GM11168 (cell line): ENCODE results near the gene DCN.
"Not testable (repeated sequence)": the region's sequence is repeated elsewhere in the genome, so short reads cannot be mapped to it uniquely, and the experiment has no call there.

Source experiments
- in situ Hi-C: fragments of 300-500 bp; cut with MboI; formaldehyde crosslinking; loops from one replicate; pipeline ENCODE4 v1.12.0; 2022; ENCODE audit warnings: low sequenced_read_pairs; ENCODE audit not compliant: unreplicated experiment

Gene DCN, protein sequence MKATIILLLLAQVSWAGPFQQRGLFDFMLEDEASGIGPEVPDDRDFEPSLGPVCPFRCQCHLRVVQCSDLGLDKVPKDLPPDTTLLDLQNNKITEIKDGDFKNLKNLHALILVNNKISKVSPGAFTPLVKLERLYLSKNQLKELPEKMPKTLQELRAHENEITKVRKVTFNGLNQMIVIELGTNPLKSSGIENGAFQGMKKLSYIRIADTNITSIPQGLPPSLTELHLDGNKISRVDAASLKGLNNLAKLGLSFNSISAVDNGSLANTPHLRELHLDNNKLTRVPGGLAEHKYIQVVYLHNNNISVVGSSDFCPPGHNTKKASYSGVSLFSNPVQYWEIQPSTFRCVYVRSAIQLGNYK

DNA sequence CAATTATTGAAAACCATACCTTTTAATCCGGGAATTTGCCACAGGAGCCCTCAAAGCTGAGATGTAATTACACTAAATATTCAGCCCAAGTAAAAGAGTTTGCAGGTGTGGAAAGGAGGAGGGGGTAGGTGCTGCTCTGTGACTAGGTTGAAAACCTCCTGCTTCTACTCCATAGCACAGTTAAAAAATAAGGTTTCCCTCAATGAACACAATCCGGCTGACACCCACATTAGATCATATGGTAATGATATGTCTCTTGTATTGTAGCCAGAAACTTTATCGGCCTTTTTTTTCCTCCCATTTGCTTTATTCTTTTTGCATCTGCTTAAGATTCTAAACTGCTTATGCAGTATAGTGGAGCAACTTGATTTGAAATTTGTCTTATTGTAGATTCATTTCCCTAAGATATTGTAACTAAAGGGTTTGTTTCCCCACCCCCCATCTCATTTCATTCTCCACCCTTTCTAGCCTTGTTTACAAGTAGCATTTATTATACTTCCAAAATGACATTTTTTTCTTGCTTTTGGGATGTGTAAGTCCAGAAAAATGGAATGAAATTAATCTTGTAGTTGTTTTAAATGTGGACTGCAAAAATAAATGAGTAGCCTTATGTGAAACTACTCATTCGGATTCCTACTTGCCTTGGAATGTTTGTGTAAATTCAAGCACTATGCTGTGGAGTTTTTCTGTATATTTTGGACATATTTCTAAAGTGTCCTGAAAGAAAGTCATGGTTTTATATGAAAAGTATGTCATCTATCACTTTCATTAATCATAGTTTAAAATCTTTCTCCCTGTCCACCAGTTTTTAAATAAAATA lies at the start of gene DCN:
DCN (minus strand) TSS at position 182 of the 820 bp plus-strand sequence. CDS start 4,265 bp downstream, outside the sequence.
- in situ Hi-C loops, result no loop called here

DNA sequence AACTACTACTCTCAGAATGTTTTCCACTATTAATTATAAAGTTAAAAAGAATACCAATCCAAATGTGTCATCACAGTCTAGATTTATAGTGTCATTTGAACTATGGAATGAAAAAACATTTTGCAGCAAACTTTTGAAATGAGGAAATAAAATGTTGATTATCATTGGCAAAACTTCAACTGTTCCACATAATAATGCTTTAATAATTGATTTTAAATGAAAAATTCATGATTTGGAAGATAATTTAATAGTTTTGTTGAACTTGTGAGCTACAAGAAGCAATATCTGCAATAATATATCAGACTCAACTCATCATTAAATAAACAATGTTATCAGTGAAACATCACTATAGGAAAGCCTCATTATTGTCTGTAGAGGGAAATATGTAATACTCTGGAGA lies 48.2 kb upstream of the DCN start:
- in situ Hi-C loops, result no loop called here

DNA sequence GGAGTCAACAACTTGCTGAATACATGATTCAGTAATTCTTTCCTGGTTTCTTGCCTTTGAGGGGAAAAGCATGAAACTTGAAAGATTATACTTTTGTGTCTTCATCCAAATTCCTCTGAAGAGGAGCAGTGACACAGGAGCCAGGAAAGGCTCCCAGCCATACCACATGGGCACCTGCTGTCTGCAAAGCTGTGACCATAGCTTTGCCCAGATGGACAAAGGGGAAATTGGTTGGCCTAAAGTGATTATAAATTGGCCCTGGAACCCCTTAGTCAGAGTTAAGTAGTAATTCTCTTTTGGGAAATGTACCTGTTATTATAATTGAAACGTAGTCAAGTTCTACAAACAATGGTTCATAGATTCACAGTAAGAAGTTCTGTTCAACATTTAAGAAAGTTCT lies 44.3 kb upstream of the DCN start:
- in situ Hi-C loops, result no loop called here

DNA sequence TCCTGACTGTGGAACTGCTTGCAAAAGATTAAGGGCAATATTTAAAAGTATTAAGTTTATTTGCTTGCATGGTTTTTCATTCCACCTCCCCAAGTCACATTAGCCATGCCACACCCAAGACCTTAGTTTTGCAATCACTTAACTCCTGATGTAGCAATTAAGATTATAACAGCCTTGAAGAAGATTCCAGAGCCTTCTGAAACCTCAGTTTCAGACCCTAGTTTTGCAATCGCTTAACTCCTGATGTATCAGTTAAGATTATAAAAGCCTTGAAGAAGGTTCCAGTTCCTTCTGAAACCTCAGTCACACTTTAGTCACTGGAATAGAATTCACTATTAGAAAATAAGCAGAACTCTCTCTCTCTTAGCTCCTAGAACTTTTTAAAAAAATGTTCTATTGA lies 42.7 kb upstream of the DCN start:
- in situ Hi-C loops, result no loop called here

DNA sequence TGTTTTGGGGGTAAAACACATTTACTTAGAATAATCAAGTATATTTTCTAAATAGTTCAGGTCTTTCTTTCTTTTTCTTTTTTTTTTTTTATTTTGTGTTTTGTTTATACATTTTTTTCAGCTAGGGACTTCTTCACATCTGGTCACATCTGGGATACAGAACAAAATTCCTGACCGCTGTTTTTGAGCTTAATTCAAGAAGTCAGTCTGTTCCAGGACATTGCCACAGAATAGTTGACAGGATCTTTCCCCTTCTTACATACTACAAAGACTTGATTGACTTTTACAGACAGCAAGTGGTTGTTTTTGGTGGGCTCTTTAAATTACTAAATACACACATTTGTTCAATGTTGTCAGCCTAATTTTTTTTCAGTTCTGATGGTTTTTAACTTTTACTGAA lies 41.8 kb upstream of the DCN start:
- in situ Hi-C loops, result no loop called here

DNA sequence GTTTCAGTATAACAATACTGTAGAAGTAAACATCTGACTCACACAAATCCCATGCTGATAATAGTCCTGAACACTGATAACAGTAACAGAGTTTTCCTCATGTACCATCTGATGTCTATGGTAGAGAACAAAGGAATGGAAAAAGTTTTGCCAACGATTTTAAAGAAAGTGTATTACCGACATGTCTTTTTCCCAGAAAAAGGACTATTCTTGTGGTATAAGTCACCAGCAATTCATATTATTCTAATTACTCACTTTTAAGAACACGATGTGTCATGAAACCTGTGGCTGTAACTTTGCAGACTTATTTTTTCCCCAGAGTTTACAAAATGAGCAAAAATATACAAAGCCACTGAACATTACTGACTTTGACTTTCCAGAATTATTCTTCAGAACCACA lies 40.1 kb upstream of the DCN start:
- in situ Hi-C loops, result no loop called here

DNA sequence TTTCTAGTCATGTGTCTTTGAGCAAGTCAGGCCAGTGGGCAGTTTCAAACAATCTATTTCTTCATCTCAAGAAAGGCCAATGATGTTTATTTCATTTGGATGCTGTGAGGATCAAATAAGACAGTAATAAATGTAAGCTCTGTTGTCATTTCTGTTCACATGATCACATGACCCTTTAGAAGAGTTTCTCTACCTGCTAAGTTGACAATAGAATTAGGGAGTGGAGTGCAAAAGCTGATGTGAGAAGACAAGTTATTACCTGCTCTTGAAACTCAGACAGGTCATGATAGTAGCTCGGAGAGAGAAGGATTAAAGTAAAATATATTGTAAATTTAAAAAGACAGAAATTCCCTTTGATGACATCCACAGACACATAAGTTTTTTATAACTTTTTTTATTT lies 37.3 kb upstream of the DCN start:
- in situ Hi-C loops, result no loop called here

DNA sequence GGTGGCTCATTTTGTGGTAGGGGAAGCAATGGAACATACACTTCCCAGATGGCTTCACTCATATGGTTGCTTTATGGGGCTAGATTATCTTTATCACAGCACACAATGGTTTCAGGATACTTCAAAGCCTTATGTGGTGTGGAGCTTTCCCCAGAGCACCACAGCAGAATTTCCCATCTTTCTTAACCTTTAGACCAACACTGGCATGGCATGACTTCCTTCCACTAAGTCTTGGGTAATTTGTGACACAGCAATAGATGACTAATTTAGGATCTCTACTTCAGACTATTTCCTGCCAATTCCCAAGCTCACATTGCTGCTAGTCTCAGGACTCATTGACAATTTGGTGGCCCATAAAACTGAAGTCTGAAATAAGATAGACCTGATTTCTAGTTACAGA lies 36.9 kb upstream of the DCN start:
- in situ Hi-C loops, result no loop called here

DNA sequence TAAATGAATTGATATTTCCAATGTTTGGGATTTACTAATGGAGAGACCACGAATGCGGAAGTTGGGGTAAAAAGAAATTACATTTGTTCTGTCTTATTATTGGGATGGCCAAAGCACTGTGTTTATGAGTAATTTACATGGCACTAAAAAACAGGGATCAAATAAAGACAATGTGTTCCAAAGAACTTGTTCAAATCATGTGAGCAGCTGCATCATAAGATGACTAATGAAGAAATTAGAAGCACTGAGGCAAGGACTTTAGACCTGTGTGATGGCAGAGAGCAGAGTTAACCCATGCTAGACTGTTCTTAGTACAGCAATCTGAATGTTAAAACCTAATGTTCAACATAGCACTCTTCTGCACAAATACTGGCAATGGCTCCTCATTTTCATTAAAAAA lies 34.3 kb upstream of the DCN start:
- in situ Hi-C loops, result no loop called here

DNA sequence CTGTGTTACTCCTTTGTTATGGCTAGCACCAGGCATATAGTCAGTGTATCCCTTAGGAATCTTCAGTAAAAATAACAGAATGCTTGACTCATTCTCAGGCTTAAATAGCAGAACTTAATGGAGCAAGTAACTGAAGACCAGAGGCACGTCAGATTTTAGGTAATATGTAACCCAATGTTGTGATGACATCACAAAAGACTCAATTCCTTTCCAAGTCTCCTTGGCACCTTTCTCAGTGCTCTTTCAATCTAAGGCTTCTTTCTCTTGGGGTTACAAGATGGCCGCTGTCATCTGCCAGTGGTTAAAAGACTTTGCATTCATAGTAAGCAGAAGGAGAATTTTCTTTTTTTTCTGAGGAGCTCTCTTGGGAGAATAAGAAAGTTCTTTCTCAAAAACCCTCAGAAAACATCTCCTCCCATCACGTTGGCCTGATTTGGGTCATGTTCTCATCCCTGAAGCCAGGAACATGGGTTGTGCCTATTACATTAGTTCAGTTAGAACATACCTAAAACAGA lies 33.4 kb upstream of the DCN start:
- in situ Hi-C loops, result no loop called here

DNA sequence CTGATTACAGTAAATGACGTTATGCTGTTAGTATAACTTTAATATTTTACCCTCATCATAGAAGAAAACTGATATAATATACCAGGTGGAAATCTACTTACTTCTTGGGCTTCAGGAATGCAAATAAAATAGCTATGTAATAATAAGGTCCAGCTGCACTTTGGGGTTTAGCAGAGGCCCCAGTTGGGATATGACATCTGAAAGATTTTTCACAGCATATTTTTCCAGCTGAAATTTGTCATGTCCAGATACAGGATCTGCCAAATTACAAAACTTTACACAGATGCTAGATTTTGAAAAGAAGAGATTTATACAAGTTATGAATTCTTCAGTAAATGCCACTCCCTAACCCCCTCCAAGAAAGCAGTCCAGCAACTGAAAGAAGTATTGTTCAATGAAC lies 29.2 kb upstream of the DCN start:
- in situ Hi-C loops, result no loop called here

DNA sequence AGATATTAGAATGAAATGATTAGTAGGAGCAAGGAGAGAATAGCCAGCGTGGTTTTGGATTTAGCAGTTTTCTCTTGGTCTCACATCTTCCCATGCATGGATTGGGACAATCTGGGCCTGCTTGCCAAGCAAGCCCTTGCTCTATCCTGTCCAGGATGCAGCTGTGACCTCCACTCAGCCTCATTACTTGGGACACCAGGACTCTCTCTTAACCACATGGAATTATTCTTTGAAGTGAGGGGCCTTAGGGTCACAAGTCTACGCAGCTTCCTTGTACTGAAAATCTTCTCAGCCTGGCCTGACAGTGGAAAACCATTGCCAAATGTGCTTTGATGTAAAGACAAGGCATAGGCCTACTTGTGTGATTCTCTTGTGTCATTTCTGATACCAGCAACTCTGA lies 28.0 kb upstream of the DCN start:
- in situ Hi-C loops, result no loop called here

DNA sequence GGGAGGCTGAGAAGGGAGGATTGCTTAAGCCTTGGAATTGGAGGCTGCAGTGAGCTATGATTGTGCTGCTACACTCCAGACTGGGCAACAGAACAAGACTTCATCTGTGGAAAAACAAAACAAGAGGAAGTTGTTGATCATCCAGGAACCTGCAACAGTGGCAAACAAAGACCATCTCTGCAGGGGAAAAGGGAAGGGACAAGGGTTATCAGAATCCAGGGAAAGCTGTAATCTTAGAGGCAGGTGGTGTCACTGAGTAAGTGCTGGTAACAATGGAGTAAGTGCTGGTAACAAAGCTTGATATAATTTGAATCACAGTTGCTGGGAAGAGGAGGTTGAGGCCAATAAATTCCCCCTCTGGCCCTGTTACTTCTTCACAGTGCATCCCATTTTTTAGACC lies 27.5 kb upstream of the DCN start:
- in situ Hi-C loops, result no loop called here

DNA sequence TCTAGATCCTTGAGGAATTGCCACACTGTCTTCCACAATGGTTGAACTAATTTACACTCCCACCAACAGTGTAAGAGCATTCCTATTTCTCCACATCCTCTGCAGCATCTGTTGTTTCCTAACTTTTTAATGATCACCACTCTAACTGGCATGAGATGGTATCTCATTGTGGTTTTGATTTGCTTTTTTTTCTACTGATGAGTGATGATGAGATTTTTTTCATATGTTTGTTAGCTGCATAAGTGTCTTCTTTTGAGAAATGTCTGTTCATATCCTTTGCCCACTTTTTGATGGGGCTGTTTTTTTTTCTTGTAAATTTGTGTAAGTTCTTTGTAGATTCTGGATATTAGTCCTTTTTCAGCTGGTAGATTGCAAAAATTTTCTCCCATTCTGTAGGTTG lies 24.7 kb upstream of the DCN start:
- in situ Hi-C loops, result not testable (repeated sequence)

DNA sequence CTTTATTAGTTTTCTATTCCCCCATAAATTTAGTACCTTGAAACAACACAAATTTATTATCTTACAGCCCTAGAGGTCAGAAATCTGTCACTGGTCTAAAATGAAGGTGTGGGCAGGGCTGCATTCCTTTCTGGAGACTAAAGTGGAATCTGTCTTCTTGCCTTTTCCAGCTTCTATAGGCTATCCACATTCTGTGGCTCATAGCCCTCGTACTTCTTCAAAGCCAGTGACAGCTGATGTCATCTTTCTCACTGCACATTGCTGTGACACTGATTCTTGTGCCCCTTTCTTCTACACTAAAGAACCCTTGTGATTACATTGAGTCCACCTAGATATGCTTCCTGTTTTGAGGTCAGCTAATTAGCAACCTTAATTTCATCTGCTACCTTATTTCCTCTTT lies 23.2 kb upstream of the DCN start:
- in situ Hi-C loops, result no loop called here

DNA sequence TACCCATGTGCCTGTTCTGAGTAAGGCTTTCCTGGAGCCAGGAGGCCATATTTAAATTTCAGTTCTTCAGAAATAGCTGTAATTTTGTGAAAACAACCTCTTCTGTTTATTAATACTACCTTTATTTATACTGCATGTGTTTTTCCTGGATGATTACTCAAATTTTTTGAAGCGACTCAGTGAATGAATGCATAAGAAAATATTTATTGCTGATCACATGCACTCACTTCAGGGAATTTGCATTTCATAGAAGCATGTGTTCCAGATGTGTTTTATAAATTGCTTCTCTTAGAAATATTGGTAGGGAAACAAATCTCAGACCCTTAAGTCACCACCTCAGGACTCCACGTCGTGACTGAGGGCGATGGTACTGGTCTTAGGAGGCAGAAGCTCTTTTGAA lies 21.8 kb upstream of the DCN start:
- in situ Hi-C loops, result no loop called here

DNA sequence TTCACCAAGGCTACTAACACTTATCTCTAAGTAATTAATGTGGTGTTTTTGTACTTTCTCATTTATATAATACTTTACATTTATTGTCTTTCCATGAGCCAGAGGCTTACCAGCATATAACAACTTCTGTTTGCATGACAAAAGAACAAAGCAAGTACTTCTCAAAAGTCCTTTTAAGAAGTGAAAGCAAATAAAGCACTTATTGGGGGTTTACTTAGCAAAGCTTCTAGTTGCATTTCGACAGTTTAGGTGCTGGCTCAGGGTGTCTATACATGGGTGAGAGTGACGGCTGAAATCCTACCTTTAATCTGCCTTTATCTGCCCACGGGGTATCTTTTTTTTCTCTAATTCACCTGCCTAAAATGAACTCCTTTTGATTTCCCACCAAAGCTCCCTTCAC lies 21.0 kb upstream of the DCN start:
- in situ Hi-C loops, result no loop called here

DNA sequence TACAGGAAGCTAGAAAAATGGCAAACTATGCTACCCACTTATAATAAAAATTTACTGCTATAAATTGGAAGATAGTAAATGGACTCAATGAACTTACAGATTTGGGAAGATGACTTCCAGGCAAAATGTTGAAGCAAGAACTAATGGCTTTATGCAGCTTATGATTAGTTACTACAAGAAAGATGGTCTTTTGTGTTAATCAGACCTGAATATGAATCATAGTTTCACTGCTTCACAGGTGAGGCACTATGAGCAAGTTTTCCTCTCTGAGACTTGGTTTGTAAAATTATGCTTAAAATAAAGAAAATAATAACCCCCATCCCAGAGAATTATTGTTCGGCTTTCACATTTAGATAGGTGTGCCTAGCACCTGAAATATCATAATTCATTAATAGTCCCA lies 19.8 kb upstream of the DCN start:
- in situ Hi-C loops, result no loop called here

DNA sequence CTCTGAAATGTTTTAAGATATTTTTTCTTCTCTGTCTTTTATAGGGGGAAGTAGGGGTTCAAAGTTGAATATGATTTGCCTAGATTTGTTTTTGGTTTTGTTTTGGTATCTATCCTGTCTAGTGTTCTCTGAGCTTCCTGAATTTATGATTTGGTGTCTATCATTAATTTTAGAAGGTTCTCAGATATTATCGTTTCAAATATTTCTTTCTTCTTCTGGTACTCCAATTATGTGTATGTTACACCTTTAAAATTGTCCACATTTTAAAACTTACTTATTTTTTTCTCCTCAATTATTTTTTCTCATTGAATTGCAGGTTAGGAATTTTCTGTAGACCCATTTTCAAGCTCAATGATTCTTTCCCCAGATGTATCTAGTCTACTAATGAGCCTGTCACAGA lies 13.8 kb upstream of the DCN start:
- in situ Hi-C loops, result no loop called here

DNA sequence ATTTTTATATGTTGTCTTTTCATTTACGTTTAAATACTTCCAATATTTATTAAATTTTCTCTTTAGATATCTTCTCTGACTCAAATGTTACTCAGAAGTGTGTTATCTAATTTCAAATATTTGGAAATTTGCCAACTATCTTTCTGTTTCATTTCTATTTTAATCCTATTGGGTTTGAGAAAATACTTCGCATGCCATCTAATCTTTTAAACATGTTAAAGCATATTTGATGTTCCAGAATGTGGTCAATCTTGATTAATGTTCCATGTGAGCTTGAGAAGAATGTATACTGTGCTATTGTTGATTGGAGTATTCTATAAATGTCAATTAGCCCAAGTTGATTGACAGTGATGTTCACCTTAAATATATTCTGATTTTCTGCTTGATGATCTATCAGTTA lies 11.9 kb upstream of the DCN start:
- in situ Hi-C loops, result no loop called here

DNA sequence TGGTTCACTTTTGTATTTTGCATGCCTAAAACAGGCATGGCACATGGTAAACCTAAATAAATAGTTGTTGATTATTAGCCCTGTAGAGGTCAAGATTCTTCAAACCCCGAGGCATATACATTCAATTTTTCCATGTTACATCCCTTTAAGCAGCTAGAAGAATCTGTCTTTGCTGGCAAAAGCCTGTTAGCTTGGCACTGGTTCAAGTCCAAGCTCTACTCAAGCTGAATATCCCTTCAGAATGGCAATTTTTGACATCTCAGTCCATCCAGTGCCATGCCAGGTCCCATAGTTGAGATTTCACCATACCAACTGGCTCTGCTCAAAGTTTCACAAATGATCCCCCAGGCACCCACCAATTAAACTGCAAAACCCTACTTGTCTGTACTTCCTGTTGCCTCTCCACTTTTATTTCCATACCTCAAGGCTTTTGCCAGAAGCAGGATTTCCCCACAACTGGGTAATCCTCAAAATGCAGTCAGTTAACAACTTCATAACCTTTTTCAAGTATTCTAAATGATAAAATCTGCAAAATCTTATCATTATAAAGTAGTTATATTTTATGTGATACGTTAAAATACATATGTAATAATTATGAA lies 9.0 kb upstream of the DCN start:
- in situ Hi-C loops, result no loop called here
